Activated T-cell treated with anti-CD3 and anti-CD28 coated beads for 4 hours (primary cell): ENCODE measurements around the gene MEGF6.

ENCODE experiments used
- DNase-seq: peaks from one replicate; pipeline ENCODE4 v3.0.0-alpha.2; 2020

Gene MEGF6

DNA sequence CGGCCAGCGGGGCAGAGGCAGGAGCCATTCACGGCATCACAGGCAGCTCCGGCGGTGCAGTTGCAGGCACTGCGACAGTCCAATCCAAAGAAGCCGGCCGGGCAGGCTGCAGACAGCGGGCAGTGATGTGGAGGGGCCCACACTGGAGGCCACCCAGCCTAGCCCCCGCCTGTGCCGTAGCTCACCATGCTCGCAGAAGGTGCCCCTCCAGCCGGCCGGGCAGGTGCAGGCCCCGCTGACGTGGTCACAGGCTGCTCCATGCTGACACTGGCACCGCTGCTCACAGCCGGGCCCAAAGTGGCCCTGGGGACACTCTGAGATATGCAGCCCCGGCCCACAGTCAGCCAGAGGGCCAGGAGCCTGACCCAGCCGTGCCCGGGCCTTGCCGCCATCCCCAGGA is 111.7 kb downstream of the MEGF6 start:
- no peak for DNase-seq

DNA sequence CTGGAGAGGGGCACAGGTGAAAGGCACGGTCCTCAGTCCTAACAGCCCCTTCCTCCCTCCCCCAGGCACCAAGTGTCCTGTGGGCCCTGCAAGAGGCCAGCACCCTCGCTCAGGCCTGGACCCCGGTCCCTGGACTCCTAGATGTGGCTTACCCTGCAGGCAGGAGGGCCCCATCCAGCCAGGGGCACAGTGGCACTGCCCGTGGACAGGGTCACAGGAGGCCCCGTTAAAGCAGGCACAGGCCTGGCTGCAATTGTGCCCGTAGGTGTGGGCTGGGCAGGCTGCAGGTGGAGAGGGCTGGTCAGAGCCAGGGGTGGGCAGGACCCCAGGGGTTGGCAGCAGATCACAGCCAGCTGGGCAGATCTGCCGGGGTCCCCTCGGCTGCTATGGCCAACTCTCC is 112.3 kb downstream of the MEGF6 start:
- no peak for DNase-seq

GRCh38 chr1:3498246-3498930 is 112.9 kb downstream of the MEGF6 start:
- DNase-seq = no peak

DNA sequence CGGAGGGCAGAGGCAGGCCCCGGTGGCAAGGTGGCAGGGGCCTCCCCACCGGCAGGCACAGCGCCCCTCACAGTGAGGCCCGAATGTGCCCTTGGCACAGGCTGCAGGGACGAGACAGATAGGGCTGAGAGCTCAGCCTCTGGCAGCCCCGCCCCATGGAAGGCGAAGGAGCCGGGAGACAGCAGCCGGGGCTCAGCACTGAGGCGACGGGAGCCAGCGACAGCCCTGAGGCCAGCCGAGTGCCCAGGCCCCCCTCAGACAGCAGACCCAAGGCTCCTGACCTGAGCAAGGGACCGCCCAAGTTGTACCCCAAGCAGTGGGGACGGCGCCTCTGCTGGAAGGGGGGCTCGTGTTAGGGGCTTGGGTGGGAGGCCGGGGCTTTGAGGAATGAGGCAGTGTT is 113.8 kb downstream of the MEGF6 start:
- DNase-seq = no peak

- no peak for DNase-seq
Observed at GRCh38 chr1:3496916-3497315, 114.4 kb downstream of the MEGF6 start.

DNA sequence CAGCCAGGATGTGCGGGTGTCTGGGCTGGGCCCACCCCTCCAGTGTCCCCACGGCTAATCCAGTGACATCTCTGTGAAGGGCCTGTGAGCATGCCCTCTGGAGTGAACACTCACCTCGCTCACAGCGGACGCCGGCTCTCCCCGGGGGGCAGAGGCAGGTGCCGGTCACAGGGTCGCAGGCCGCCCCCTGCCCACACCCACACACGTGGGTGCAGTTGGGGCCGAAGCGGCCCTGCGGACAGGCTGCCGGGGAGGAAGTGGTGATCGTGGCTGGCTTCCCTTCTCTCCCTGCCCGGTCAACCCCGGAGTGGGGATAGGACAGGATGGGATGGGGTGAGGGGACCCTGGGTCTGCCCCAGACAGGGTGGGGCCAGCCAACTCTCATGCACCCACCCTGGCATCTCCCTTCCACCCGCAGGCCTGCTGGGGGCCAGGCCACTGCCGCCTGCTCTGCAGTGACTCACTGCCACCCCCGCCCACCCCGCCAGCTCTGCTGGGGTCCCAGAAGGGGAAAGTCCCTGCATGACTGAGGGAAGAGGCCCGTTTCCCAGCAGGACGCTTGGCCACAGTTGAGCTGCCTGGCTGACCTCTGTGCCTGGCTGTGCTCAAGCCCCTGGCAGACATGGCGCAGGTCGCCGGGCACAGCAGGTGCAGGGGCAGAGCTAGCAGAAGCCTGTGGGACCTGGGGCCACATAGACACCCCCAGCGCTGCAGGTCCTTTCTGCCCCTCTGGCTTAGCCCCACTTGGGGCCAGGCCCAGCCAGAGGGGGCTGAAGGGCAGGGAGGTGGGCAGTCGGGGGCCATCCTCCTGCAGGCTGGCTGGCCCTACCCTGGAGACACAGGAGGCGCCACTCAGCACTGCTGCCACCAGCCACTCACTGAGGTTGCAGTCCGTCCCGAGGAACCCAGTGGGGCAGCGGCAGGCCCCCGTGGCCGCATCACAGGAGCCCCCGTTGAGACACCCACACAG is 115.2 kb downstream of the MEGF6 start:
- DNase-seq = no peak

DNA sequence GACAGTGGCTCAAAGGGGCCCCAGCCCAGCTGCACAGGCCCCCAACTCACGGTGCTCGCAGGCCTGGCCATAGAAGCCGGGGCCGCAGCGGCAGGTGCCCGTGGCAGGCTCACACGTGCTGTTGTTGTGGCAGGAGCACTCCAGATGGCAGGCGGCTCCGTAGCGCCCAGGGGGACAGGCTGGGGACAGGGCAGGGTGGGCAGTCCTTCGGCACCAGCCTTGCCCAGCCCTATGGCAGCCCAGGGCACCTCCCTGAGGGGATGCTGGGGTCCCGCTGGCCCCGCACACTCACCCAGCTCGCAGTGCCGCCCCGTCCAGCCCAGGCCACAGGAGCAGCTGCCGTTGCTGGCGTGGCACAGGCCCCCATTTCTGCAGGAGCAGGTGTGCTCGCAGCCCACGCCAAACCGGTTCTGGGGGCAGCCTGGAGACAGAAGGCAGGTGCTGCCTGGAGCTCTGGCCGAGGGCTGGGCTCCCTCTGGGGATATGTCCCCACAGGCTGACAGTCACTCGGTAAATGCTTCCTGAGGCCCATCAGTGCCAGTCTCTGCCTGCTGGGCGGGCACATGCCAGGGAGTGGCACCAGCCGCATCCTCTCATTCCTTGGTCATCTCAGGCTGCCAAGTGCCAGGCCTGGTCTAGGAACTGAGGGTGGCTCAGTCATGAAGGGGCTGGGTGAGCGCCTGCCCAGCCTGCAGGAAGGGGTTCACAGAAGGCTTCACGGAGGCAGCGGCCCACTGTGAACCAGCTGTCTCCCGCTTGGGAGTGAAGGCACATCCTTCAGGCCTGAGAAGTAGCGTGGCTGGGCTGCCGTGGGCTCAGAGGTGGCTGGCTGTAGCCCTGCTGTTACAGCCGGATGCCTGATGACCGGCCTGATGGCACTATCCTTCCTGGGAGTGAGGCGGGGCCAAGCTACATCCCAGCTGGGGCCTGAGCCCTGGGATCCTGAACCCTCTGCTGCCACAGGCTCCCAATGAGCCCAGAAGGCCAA is 116.7 kb downstream of the MEGF6 start:
- DNase-seq = no peak

DNA sequence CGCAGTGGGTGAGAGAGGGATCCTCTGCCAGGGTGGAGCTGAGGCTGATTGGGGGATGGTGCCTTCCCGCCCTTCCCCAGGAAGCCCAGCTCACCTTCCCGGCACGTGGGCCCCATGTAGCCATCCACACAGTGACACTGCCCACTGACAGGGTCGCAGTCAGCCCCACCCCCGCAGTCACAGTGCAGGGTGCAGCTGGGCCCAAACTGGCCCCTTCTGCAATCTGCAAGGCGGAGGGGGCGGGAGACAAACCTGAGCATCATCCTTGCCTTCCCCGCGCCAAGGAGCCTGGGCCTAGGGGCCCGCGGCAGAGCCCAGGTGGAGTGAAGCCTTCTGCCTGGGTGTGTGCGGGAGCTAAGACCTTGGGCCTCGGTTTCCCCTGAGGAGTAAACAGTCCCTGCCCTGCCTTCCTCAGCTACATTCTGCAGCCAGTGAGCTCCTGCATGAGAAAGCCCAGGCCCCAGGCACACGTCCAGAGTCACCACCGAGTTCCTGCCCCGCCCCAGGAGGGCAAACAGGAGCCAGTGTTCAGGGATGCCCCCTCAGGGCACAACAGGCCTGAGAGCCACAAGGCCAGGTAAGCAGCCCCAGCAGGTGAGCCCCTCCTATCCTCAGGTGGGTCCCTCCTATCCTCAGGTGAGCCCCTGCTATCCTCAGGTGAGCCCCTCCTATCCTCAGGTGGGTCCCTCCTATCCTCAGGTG is 118.6 kb downstream of the MEGF6 start:
- DNase-seq = no peak

GRCh38 chr1:3491291-3492246 is 119.7 kb downstream of the MEGF6 start:
- peak; percentile 80 for DNase-seq

GRCh38 chr1:3490046-3490745 is 121.1 kb downstream of the MEGF6 start:
- DNase-seq = no peak

DNA sequence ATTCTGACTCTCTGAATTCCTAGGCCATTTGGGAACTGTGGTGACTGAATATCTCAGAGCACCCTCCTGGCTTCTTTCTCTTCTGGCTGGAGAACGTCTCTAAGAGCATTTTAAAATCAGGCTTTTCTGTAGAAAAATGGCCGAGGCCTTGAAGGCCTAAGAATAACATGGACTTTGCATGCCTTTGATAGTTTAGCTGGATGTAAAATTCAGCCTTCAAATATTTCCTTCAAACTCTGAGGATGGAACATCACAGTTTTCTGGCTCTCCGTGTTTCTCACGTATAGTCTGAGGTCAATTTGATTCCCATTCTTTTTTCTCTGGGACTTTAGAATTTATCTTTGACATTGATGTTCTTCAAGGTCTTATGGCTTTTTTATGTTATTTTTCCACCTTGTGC is 122.9 kb downstream of the MEGF6 start:
- no peak for DNase-seq

DNA sequence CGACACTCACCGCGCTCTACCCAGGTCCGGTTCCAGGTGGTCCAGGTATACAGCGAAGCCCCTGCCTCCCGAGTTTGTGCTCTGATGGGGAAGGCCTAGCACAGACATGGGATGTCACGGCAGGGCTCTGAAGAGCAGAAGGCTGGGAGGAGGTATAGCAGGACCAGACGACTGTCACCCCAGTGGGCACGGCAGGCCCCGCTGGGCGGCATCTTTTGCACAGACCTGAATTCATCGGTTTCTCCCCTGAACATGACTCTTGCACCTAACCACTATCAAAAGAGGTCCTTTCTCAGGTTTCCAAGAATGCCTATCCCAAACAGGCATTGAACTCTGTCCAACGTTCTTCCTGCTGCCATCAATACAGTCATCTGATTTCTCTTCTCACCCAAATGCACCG is 126.3 kb downstream of the MEGF6 start:
- no peak for DNase-seq

DNA sequence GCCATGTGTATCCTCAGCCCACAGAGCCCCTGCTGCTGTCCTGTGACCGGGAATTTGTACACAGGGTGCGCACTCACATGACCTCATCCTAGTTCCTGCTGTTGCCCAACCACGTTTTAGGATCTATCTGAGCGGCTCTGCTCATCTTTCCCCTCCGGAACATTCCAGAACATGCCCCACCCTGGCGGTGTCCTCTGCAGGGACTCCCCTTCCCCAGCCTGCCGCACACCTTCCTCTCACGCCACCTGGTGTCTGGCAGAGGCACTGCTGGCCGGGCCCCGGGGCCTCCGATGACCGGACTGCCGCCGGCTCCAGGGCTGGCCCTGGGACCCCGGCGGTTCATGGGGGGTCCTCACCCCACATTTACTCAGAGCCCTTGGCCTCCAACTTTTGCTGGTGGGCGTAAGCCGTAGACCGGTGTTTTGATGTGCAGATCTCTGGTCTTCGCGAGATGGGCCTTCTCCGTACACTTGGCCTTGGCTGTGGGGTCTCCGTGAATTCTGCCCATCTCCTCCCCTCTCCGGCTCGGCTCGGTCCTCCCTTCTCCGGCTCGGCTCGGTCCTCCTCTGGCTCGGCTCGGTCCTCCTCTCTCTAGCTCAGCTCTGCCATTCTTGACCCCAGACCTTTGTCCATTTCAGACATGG is 127.4 kb downstream of the MEGF6 start:
- DNase-seq = peak; percentile 21

DNA sequence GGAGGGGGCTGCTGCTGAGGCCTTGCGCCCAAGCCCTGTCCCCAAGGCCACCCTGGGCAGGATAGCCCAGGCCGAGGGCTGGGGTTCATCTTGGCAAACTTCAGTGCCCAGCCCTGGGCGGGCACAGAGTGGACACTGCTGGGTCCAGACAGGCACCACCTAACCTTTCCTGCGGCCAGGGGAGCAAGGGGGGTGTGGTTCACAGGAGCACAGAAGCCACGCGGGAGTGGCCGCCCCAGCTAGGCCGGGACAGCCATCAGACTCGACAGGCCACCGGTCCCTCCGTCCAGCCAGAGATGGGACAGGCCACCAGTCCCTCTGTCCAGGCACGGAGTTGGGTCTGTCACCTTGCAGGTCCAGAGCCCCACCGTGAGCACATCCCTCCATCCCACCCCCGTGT is 127.9 kb downstream of the MEGF6 start:
- DNase-seq = no peak

GRCh38 chr1:3482378-3482849 is 128.9 kb downstream of the MEGF6 start:
- no peak for DNase-seq

- no peak for DNase-seq
Observed at GRCh38 chr1:3481836-3482375, 129.4 kb downstream of the MEGF6 start.

GRCh38 chr1:3481046-3481445 is 130.3 kb downstream of the MEGF6 start:
- no peak for DNase-seq

- no peak for DNase-seq
Observed at GRCh38 chr1:3480369-3480719, 131.0 kb downstream of the MEGF6 start.

GRCh38 chr1:3479511-3480368 is 131.6 kb downstream of the MEGF6 start:
- no peak for DNase-seq
